Mesenchymal stem cell (in vitro differentiated cells and primary cell): ENCODE data around the gene ABCB1.

Experiments
- DNase-seq: peaks from one replicate; pipeline ENCODE4 v3.0.0-alpha.2; 2013
- H2AFZ ChIP-seq: one replicate; pipeline ENCODE4 v1.6.1; 2013; ENCODE audit warnings: low read depth, mild to moderate bottlenecking, control low read depth, inconsistent platforms, low read length, moderate library complexity
- H2AK5ac ChIP-seq: 2 replicates; pipeline ENCODE4 v1.6.1; 2013; ENCODE audit warnings: low read length, moderate library complexity, mild to moderate bottlenecking, inconsistent platforms; ENCODE audit not compliant: severe bottlenecking
- H2BK120ac ChIP-seq: one replicate; pipeline ENCODE4 v1.6.1; 2013; ENCODE audit warnings: low read depth, mild to moderate bottlenecking, inconsistent platforms, low read length, moderate library complexity
- H2BK12ac ChIP-seq, 2 experiments: one replicate each; pipeline ENCODE4 v1.6.1; 2013; ENCODE audit warnings: inconsistent platforms in 2 of 2, low read length in 2 of 2, mild to moderate bottlenecking in 2 of 2, moderate library complexity in 2 of 2, control low read depth in 1 of 2
- H2BK15ac ChIP-seq: one replicate; pipeline ENCODE4 v1.6.1; 2013; ENCODE audit warnings: mild to moderate bottlenecking, low read depth, inconsistent platforms; ENCODE audit not compliant: poor library complexity, severe bottlenecking
- H2BK5ac ChIP-seq: 2 replicates; pipeline ENCODE4 v1.6.1; 2013; ENCODE audit warnings: low read depth, mild to moderate bottlenecking, low read length, control low read depth, inconsistent platforms; ENCODE audit not compliant: poor library complexity, severe bottlenecking
- H3K14ac ChIP-seq, 2 experiments: one replicate each; pipeline ENCODE4 v1.6.1; 2013; ENCODE audit warnings: inconsistent platforms in 2 of 2, low read length in 2 of 2, control low read depth in 1 of 2, mild to moderate bottlenecking in 1 of 2, moderate library complexity in 1 of 2
- H3K18ac ChIP-seq, 2 experiments: one replicate each; pipeline ENCODE4 v1.6.1; 2013; ENCODE audit warnings: inconsistent platforms in 2 of 2, low read length in 2 of 2, control low read depth in 1 of 2, low read depth in 1 of 2, mild to moderate bottlenecking in 1 of 2
- H3K23ac ChIP-seq, 2 experiments: one replicate each; pipeline ENCODE4 v1.6.1; 2013; ENCODE audit warnings: inconsistent platforms in 2 of 2, low read length in 2 of 2, mild to moderate bottlenecking in 2 of 2, moderate library complexity in 2 of 2, control low read depth in 1 of 2
- H3K27ac ChIP-seq: 2 replicates; pipeline ENCODE4 v1.5.1; 2013; ENCODE audit warnings: mild to moderate bottlenecking, moderate library complexity, low read length, control low read depth, inconsistent platforms; ENCODE audit not compliant: poor library complexity, severe bottlenecking
- H3K27me3 ChIP-seq, 2 experiments: 2 replicates each; pipeline versions ENCODE4 v1.6.1 to v1.7.0; 2013; ENCODE audit warnings: low read length in 2 of 2, mild to moderate bottlenecking in 2 of 2, moderate library complexity in 2 of 2, control low read depth in 1 of 2, inconsistent platforms in 1 of 2; ENCODE audit not compliant: control insufficient read depth in 1 of 2, insufficient read depth in 1 of 2
- H3K36me3 ChIP-seq, 2 experiments: 2 replicates each; pipeline versions ENCODE4 v1.6.1 to v1.7.0; 2013; ENCODE audit warnings: low read length in 2 of 2, control low read depth in 1 of 2, inconsistent platforms in 1 of 2, low read depth in 1 of 2, mild to moderate bottlenecking in 1 of 2; ENCODE audit not compliant: insufficient read depth in 2 of 2, control insufficient read depth in 1 of 2
- H3K4ac ChIP-seq, 2 experiments: one replicate each; pipeline ENCODE4 v1.6.1; 2013; ENCODE audit warnings: inconsistent platforms in 2 of 2, low read length in 2 of 2, mild to moderate bottlenecking in 2 of 2, moderate library complexity in 2 of 2, control low read depth in 1 of 2, low read depth in 1 of 2
- H3K4me1 ChIP-seq: 2 replicates; pipeline ENCODE4 v1.6.1; 2013; ENCODE audit warnings: low read depth, low read length, control low read depth; ENCODE audit not compliant: control insufficient read depth, insufficient read depth
- H3K4me2 ChIP-seq: 2 replicates; pipeline ENCODE4 v1.6.1; 2013; ENCODE audit warnings: low read length, mild to moderate bottlenecking, inconsistent platforms; ENCODE audit not compliant: poor library complexity, severe bottlenecking
- H3K4me3 ChIP-seq, 2 experiments: 2 replicates each; pipeline versions ENCODE4 v1.5.1 to v1.7.0; 2013; ENCODE audit warnings: low read length in 2 of 2, mild to moderate bottlenecking in 2 of 2, control low read depth in 1 of 2, low read depth in 1 of 2; ENCODE audit not compliant: insufficient read depth in 1 of 2
- H3K79me1 ChIP-seq: replicated peaks from 2 replicates; pipeline ENCODE4 v1.6.1; 2013; ENCODE audit warnings: mild to moderate bottlenecking, control low read depth, low read length, inconsistent platforms; ENCODE audit not compliant: poor library complexity, severe bottlenecking
- H3K9ac ChIP-seq: 2 replicates; pipeline ENCODE4 v1.7.0; 2013; ENCODE audit warnings: mild to moderate bottlenecking, low read length, moderate library complexity
- H3K9me3 ChIP-seq: 2 replicates; pipeline ENCODE4 v1.7.0; 2013; ENCODE audit warnings: mild to moderate bottlenecking, low read length; ENCODE audit not compliant: control insufficient read depth
- H4K8ac ChIP-seq: one replicate; pipeline ENCODE4 v1.6.1; 2013; ENCODE audit warnings: inconsistent platforms, mild to moderate bottlenecking, low read length, moderate library complexity
- H4K91ac ChIP-seq: one replicate; pipeline ENCODE4 v1.6.1; 2013; ENCODE audit warnings: mild to moderate bottlenecking, low read length, inconsistent platforms
- WGBS: methylation state at CpG from one replicate; pipeline ENCODE4 v1.1.7; 2013; ENCODE audit warnings: mixed read lengths; 5-methylcytosine and 5-hydroxymethylcytosine counted together

Gene ABCB1

GRCh38 chr7:87459941-87460340 lies 140.7 kb downstream of the ABCB1 start:
- Histone ChIP-seq H3K4ac (no peak overlapping the region), H3K4me2 (no peak overlapping the region), H4K8ac (no peak overlapping the region), H2BK120ac (no peak overlapping the region), H3K4me1 (no peaks in the 10 kb centered on the region), H3K9me3 (no peaks in the 10 kb centered on the region), H3K9ac (no peak overlapping the region), H3K27me3 (no peaks in the 10 kb centered on the region), H3K36me3 (no peaks in the 10 kb centered on the region), H2AFZ (no peak overlapping the region), H4K91ac (no peak overlapping the region), H3K4me3 (no peak overlapping the region), H3K79me1 (no peaks in the 10 kb centered on the region), H2BK12ac (no peak overlapping the region), H3K27ac (no peak overlapping the region), H2AK5ac (no peak overlapping the region), H3K18ac (no peak overlapping the region), H2BK15ac (no peak overlapping the region), H3K23ac (no peak overlapping the region), H3K14ac (no peak overlapping the region), H2BK5ac (no peak overlapping the region)
- no peak for DNase-seq
- 94% methylated on average over 2 of the region's 2 CpGs for WGBS

- Histone ChIP-seq H2BK15ac (no peak overlapping the region), H2BK120ac (no peak overlapping the region), H4K91ac (no peak overlapping the region), H3K14ac (no peak overlapping the region), H3K4me2 (no peak overlapping the region), H3K18ac (no peak overlapping the region), H3K36me3 (no peaks in the 10 kb centered on the region), H4K8ac (no peak overlapping the region), H3K27me3 (no peaks in the 10 kb centered on the region), H3K9me3 (no peaks in the 10 kb centered on the region), H2AK5ac (no peak overlapping the region), H3K79me1 (no peaks in the 10 kb centered on the region), H2BK12ac (no peak overlapping the region), H3K27ac (no peak overlapping the region), H3K23ac (no peak overlapping the region), H3K4ac (no peak overlapping the region), H3K9ac (no peak overlapping the region), H2BK5ac (no peak overlapping the region), H3K4me1 (no peaks in the 10 kb centered on the region), H2AFZ (no peak overlapping the region), H3K4me3 (no peak overlapping the region)
- no peak for DNase-seq
- WGBS: 78% methylated on average over 3 of the region's 3 CpGs
Observed at GRCh38 chr7:87458148-87458547, 142.5 kb downstream of the ABCB1 start.

GRCh38 chr7:87456247-87456646 lies 144.4 kb downstream of the ABCB1 start:
- Histone ChIP-seq H3K36me3 (no peaks in the 10 kb centered on the region), H3K4ac (no peak overlapping the region), H3K79me1 (no peaks in the 10 kb centered on the region), H2BK15ac (no peak overlapping the region), H3K27ac (no peak overlapping the region), H4K8ac (no peak overlapping the region), H2AK5ac (no peak overlapping the region), H3K14ac (no peak overlapping the region), H3K4me2 (no peak overlapping the region), H2BK5ac (no peak overlapping the region), H2BK120ac (no peak overlapping the region), H3K23ac (no peak overlapping the region), H2BK12ac (no peak overlapping the region), H3K9me3 (no peaks in the 10 kb centered on the region), H3K9ac (no peak overlapping the region), H3K27me3 (no peaks in the 10 kb centered on the region), H4K91ac (no peak overlapping the region), H3K18ac (no peak overlapping the region), H2AFZ (no peak overlapping the region), H3K4me3 (no peak overlapping the region), H3K4me1 (no peaks in the 10 kb centered on the region)
- 3% methylated on average over 2 of the region's 2 CpGs for WGBS
- DNase-seq: no peak
